ENCODE measurements around the gene SELENOO. TPM values are rescaled to one million over a fixed set of nuclear protein-coding genes. Genes with fewer than 3 reads are reported as not detected.

Gene SELENOO
- total RNA-seq, 3 donors from 2014 or later: 24.3 to 32.3 (median 31.8) TPM

GRCh38 chr22:50255099-50255498, 54.3 kb downstream of the SELENOO start:
- no peak for DNase-seq (ENCODE audit: low spot score in 2 of 2)
- H3K27me3 ChIP-seq: peaks cover 0 to 6% of the 10 kb centered on the region in 2 donors
- no peak for TF ChIP-seq POLR2AphosphoS5 (IDR thresholded peaks at IDR 0.05)
- TF ChIP-seq, protein P1, sequence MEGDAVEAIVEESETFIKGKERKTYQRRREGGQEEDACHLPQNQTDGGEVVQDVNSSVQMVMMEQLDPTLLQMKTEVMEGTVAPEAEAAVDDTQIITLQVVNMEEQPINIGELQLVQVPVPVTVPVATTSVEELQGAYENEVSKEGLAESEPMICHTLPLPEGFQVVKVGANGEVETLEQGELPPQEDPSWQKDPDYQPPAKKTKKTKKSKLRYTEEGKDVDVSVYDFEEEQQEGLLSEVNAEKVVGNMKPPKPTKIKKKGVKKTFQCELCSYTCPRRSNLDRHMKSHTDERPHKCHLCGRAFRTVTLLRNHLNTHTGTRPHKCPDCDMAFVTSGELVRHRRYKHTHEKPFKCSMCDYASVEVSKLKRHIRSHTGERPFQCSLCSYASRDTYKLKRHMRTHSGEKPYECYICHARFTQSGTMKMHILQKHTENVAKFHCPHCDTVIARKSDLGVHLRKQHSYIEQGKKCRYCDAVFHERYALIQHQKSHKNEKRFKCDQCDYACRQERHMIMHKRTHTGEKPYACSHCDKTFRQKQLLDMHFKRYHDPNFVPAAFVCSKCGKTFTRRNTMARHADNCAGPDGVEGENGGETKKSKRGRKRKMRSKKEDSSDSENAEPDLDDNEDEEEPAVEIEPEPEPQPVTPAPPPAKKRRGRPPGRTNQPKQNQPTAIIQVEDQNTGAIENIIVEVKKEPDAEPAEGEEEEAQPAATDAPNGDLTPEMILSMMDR (IDR thresholded peaks at IDR 0.05): no peak
- TF ChIP-seq POLR2A (IDR thresholded peaks at IDR 0.05): no peak
- intact Hi-C loops (cut with DNase I; ENCODE audit: low total_unique reads): loop anchor here (10.0 kb wide), 1 partner anchor 250 kb away; the partner anchor contains the start of genes LMF2 and NCAPH2
- no peak overlapping the region for H3K4me3 ChIP-seq
- no peak overlapping the region for H3K27ac ChIP-seq
- peaks cover 5 to 6% of the 10 kb centered on the region in 2 donors for H3K4me1 ChIP-seq
- no peaks in the 10 kb centered on the region for H3K36me3 ChIP-seq
- no peaks in the 10 kb centered on the region for H3K9me3 ChIP-seq

GRCh38 chr22:50255607-50256006, 54.8 kb downstream of the SELENOO start:
- H3K9me3 ChIP-seq: no peaks in the 10 kb centered on the region
- no peak overlapping the region for H3K4me3 ChIP-seq
- H3K27ac ChIP-seq: no peak overlapping the region
- peaks cover under 1% of the 10 kb centered on the region in 2 donors for H3K4me1 ChIP-seq
- DNase-seq (ENCODE audit: low spot score in 2 of 2): no peak
- TF ChIP-seq POLR2A (IDR thresholded peaks at IDR 0.05): no peak
- peaks cover 0 to 11% of the 10 kb centered on the region in 2 donors for H3K27me3 ChIP-seq
- H3K36me3 ChIP-seq: no peaks in the 10 kb centered on the region
- intact Hi-C loops (cut with DNase I; ENCODE audit: low total_unique reads): loop anchor here (10.0 kb wide), 1 partner anchor 249 kb away; the partner anchor contains the start of genes LMF2 and NCAPH2

- H3K4me3 ChIP-seq: no peak overlapping the region
- no peak overlapping the region for H3K27ac ChIP-seq
- DNase-seq (ENCODE audit: low spot score in 2 of 2): no peak
- intact Hi-C loops (cut with DNase I; ENCODE audit: low total_unique reads): loop anchor here (10.0 kb wide), 1 partner anchor 248 kb away; the partner anchor contains the start of genes LMF2 and NCAPH2
- H3K36me3 ChIP-seq: no peaks in the 10 kb centered on the region
- no peak for TF ChIP-seq POLR2A (IDR thresholded peaks at IDR 0.05)
- TF ChIP-seq, protein P1 (IDR thresholded peaks at IDR 0.05): no peak
- no peak for TF ChIP-seq POLR2AphosphoS5 (IDR thresholded peaks at IDR 0.05)
- H3K4me1 ChIP-seq: no peaks in the 10 kb centered on the region
- no peaks in the 10 kb centered on the region for H3K9me3 ChIP-seq
- H3K27me3 ChIP-seq: peaks cover 0 to 11% of the 10 kb centered on the region in 2 donors
Measured at GRCh38 chr22:50256258-50256862, 55.5 kb downstream of the SELENOO start.

DNA sequence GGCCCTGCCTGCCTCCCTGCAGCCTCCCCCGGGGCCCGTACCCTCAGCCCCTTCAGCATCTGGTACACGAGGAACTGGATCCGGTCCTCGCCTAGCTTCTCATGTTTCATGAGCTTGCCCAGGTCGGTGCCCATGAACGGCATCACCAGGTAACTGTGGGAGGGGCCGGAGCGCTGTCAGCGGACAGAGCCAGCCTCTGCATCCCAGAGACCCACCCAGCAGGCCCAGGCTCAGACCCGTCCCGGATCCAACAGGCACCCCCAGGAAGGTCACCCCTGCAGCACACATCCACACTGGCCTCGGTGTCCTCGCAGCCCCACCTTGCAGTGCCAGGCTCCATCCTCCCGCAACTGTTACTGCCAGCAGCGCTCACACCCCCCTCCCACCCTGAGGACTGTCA, 56.2 kb downstream of the SELENOO start:
- Histone ChIP-seq H3K27me3 (peaks cover 0 to 14% of the 10 kb centered on the region in 2 donors), H3K36me3 (no peaks in the 10 kb centered on the region), H3K9me3 (no peaks in the 10 kb centered on the region), H3K4me3 (no peak overlapping the region), H3K4me1 (no peaks in the 10 kb centered on the region), H3K27ac (no peak overlapping the region)
- intact Hi-C loops (cut with DNase I; ENCODE audit: low total_unique reads): loop anchor here (10.0 kb wide), 1 partner anchor 248 kb away; the partner anchor contains the start of genes LMF2 and NCAPH2
- no peak for DNase-seq (ENCODE audit: low spot score in 2 of 2)
- TF ChIP-seq, protein P1 (IDR thresholded peaks at IDR 0.05): no peak
- no peak for TF ChIP-seq POLR2A (IDR thresholded peaks at IDR 0.05)

GRCh38 chr22:50257451-50258360, 56.9 kb downstream of the SELENOO start:
- intact Hi-C loops (cut with DNase I; ENCODE audit: low total_unique reads): loop anchor here (10.0 kb wide), 1 partner anchor 247 kb away; the partner anchor contains the start of genes LMF2 and NCAPH2
- TF ChIP-seq POLR2A (IDR thresholded peaks at IDR 0.05) (no peak), POLR2AphosphoS5 (IDR thresholded peaks at IDR 0.05) (no peak)
- TF ChIP-seq, protein P1 (IDR thresholded peaks at IDR 0.05): no peak
- no peak for DNase-seq (ENCODE audit: low spot score in 2 of 2)
- Histone ChIP-seq H3K27ac (no peak overlapping the region), H3K36me3 (no peaks in the 10 kb centered on the region), H3K4me1 (no peaks in the 10 kb centered on the region), H3K9me3 (no peaks in the 10 kb centered on the region), H3K27me3 (peaks cover 0 to 21% of the 10 kb centered on the region in 2 donors), H3K4me3 (no peak overlapping the region)

Measured in breast epithelium (tissue), 4 donors.